ENCODE measurements around the gene RBM6. TPM values are rescaled to one million over a fixed set of nuclear protein-coding genes. Genes with fewer than 3 reads are reported as not detected.

Gene RBM6
- polyA plus RNA-seq, 3 donors = 11.3 to 137 (median 17.8) TPM

DNA sequence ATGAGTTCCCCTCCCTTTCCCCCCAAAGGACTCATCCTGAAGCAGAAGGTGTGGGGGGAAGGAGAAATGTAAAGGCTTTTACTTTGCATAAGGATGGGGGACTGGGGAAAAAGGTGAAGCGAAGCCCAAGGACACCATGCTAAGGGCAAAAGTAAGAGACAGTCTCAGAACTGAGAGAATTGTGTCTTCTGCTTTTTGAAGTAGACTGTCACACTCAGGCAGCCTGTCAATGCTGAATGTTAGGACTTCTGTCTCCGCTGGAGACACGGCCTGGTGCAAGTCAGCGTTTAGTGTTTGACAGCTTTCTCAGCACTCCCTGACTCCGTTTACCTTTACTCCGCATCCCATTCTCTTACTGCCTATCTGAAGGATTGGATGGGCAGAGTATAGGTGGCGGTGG, 162.6 kb downstream of the RBM6 start:
- H3K4me3 ChIP-seq (replicated peaks in 1 of 3; ENCODE audit: low read depth in 2 of 3, low read length in 3 of 3) = no peak overlapping the region
- H4K20me1 ChIP-seq (ENCODE audit: insufficient read depth, low read length) = peaks cover 100% of the 10 kb centered on the region
- peaks cover 18% of the 10 kb centered on the region for H3K79me2 ChIP-seq (ENCODE audit: insufficient read depth, low read length)
- no peak overlapping the region for H3K27ac Mint-ChIP-seq
- H3K4me2 ChIP-seq (replicated peaks; ENCODE audit: extremely low read depth, low read length, poor library complexity, severe bottlenecking) = no peak overlapping the region
- 100% methylated on average over 4 of the region's 7 CpGs for WGBS (ENCODE audit: insufficient coverage)
- H3K27ac ChIP-seq (ENCODE audit: low read depth in 1 of 2, low read length in 2 of 2) = no peak overlapping the region
- H3K36me3 Mint-ChIP-seq = peaks cover 86 to 99% of the 10 kb centered on the region in 2 donors
- peaks cover 96 to 100% of the 10 kb centered on the region in 2 donors for H3K36me3 ChIP-seq (replicated peaks in 1 of 2; ENCODE audit: control insufficient read depth in 1 of 2, insufficient read depth in 2 of 2, low read length in 2 of 2)
- H3K27me3 Mint-ChIP-seq (ENCODE audit: low read depth in 3 of 3) = no peaks in the 10 kb centered on the region
- DNase-seq = no peak
- H3K4me3 Mint-ChIP-seq = no peak overlapping the region
- intact Hi-C loops (cut with micrococcal nuclease) = no loop called here
- H3K9me3 ChIP-seq (replicated peaks in 1 of 2; ENCODE audit: control insufficient read depth in 1 of 2, insufficient read depth in 1 of 2, low read length in 2 of 2) = no peaks in the 10 kb centered on the region
- TF ChIP-seq, protein P1, sequence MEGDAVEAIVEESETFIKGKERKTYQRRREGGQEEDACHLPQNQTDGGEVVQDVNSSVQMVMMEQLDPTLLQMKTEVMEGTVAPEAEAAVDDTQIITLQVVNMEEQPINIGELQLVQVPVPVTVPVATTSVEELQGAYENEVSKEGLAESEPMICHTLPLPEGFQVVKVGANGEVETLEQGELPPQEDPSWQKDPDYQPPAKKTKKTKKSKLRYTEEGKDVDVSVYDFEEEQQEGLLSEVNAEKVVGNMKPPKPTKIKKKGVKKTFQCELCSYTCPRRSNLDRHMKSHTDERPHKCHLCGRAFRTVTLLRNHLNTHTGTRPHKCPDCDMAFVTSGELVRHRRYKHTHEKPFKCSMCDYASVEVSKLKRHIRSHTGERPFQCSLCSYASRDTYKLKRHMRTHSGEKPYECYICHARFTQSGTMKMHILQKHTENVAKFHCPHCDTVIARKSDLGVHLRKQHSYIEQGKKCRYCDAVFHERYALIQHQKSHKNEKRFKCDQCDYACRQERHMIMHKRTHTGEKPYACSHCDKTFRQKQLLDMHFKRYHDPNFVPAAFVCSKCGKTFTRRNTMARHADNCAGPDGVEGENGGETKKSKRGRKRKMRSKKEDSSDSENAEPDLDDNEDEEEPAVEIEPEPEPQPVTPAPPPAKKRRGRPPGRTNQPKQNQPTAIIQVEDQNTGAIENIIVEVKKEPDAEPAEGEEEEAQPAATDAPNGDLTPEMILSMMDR (IDR thresholded peaks at IDR 0.05) = no peak
- H3K4me1 ChIP-seq (ENCODE audit: control insufficient read depth in 1 of 2, insufficient read depth in 2 of 2, low read length in 2 of 2) = no peaks in the 10 kb centered on the region
- no peaks in the 10 kb centered on the region for H3K4me1 Mint-ChIP-seq
- no peak overlapping the region for H2AFZ ChIP-seq (ENCODE audit: insufficient read depth, low read depth, low read length, poor library complexity, severe bottlenecking)
- H3K9me3 Mint-ChIP-seq = no peaks in the 10 kb centered on the region
- no peaks in the 10 kb centered on the region for H3K27me3 ChIP-seq (ENCODE audit: control insufficient read depth in 2 of 2, insufficient read depth in 2 of 2, low read length in 2 of 2)
- no peak overlapping the region for H3K9ac ChIP-seq (ENCODE audit: insufficient read depth, low read length, poor library complexity, severe bottlenecking)

DNA sequence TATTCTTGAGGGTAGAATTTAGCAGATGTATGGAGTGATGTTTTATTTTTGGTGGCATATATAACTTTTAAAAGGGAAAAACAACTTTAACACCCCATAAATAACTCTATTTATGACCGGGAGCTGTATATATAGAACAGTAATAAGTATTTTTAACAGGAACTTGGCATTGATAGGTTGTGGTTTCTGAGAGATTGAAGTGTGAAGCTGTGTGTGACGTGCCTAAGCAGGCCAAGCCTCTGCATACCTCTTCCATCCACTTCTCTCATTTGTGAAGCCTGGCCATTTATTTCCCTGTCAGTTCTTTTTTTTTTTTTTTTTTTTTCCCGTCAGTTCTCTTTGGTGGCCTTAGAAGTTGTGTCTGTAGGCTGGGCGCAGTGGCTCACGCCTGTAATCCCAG, 171.8 kb downstream of the RBM6 start:
- Histone ChIP-seq H3K4me1 (ENCODE audit: control insufficient read depth in 1 of 2, insufficient read depth in 2 of 2, low read length in 2 of 2) (no peaks in the 10 kb centered on the region), H3K4me3 (replicated peaks in 1 of 3; ENCODE audit: low read depth in 2 of 3, low read length in 3 of 3) (no peak overlapping the region), H3K27me3 (ENCODE audit: control insufficient read depth in 2 of 2, insufficient read depth in 2 of 2, low read length in 2 of 2) (no peaks in the 10 kb centered on the region), H2AFZ (ENCODE audit: insufficient read depth, low read depth, low read length, poor library complexity, severe bottlenecking) (no peak overlapping the region), H3K9ac (ENCODE audit: insufficient read depth, low read length, poor library complexity, severe bottlenecking) (no peak overlapping the region), H3K9me3 (replicated peaks in 1 of 2; ENCODE audit: control insufficient read depth in 1 of 2, insufficient read depth in 1 of 2, low read length in 2 of 2) (no peaks in the 10 kb centered on the region), H3K36me3 (replicated peaks in 1 of 2; ENCODE audit: control insufficient read depth in 1 of 2, insufficient read depth in 2 of 2, low read length in 2 of 2) (peaks cover 96 to 100% of the 10 kb centered on the region in 2 donors), H3K27ac (ENCODE audit: low read depth in 1 of 2, low read length in 2 of 2) (no peak overlapping the region), H4K20me1 (ENCODE audit: insufficient read depth, low read length) (peaks cover 100% of the 10 kb centered on the region), H3K79me2 (ENCODE audit: insufficient read depth, low read length) (peaks cover 5% of the 10 kb centered on the region), H3K4me2 (replicated peaks; ENCODE audit: extremely low read depth, low read length, poor library complexity, severe bottlenecking) (no peak overlapping the region)
- no peak overlapping the region for H3K4me3 Mint-ChIP-seq
- H3K9me3 Mint-ChIP-seq = no peaks in the 10 kb centered on the region
- peaks cover 86 to 98% of the 10 kb centered on the region in 2 donors for H3K36me3 Mint-ChIP-seq
- DNase-seq = no peak
- TF ChIP-seq, protein P1 (IDR thresholded peaks at IDR 0.05) = no peak
- H3K4me1 Mint-ChIP-seq = no peaks in the 10 kb centered on the region
- intact Hi-C loops (cut with micrococcal nuclease) = no loop called here
- 60% methylated on average over 1 of the region's 5 CpGs for WGBS (ENCODE audit: insufficient coverage)
- H3K27ac Mint-ChIP-seq = peak overlapping the region in 3 of 7 donors; percentile 26 to 71 (median 68)
- H3K27me3 Mint-ChIP-seq (ENCODE audit: low read depth in 3 of 3) = peaks cover 0 to 3% (median 0%) of the 10 kb centered on the region in 3 donors
